Putamen (tissue), 1 donor: ENCODE results near the gene ZNF212.
"Not testable (repeated sequence)": the region's sequence is repeated elsewhere in the genome, so short reads cannot be mapped to it uniquely, and the experiment has no call there.

Experiments used
- DNase-seq: peaks from one replicate; pipeline ENCODE4 v3.0.0-alpha.2; 2016; ENCODE audit warnings: low spot score

The ZNF212 gene

DNA sequence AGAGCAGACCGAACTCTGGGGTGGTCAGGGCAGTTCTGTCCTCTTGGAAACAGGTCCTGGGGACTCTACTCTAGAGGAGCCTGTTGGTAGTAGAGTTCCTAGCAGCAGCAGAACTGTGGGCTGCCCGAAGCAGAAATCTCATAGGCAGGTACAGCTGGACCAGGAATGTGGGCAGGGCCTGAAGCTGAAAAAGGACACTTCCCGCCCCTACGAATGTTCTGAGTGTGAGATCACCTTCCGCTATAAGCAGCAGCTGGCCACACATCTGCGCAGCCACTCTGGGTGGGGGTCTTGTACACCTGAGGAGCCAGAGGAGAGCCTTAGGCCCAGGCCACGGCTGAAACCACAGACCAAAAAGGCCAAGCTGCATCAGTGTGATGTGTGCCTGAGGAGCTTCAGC is 14.2 kb downstream of the ZNF212 start:
- no peak for DNase-seq

DNA sequence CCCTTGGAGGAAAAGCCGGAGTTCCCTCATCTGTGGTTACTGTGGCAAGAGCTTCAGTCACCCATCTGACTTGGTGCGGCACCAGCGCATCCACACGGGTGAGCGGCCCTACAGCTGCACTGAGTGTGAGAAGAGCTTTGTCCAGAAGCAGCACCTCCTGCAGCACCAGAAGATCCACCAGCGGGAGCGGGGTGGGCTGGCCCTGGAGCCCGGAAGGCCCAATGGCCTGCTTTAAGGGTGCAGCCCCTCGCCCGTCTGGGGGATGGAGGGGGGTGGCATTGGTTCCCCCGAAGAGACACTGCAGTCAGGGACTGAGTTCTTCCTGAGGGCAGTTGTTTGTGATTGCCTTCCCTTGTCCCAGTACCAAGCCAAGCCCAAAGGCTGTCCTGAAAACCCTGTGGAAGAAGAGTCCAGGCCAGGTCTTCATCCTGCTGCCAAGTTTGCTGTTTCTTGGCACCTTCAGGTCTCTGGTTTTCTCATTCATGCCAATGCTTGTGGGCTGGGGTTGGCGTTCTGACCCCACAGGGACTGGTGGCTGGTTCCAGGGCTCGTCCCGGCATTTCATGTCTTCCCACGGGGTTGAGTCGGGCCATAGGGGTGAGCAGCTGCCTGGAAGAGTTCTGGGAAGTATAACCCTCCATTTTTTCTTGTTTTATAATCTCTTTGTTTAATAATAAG is 14.9 kb downstream of the ZNF212 start:
- DNase-seq = no peak

DNA sequence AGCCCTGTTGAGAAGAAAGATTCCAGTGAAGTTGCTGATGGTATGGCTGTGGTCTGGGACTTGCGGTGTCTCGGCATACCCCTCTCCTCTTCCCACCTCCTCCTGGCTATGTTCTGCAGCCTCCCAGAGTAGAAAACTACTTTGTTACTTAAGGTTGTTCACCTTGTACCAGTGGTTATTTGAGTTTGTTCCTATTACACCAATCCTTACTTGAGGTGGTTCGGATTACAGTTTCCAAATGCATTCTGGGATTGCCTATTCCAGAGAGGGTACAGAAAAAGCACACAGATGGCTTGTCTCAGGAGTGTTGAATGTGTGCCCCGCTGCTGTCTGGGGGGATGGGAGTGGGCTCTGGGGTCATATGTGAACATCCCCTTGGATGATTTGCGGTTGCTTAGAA is 15.7 kb downstream of the ZNF212 start:
- DNase-seq = no peak

DNA sequence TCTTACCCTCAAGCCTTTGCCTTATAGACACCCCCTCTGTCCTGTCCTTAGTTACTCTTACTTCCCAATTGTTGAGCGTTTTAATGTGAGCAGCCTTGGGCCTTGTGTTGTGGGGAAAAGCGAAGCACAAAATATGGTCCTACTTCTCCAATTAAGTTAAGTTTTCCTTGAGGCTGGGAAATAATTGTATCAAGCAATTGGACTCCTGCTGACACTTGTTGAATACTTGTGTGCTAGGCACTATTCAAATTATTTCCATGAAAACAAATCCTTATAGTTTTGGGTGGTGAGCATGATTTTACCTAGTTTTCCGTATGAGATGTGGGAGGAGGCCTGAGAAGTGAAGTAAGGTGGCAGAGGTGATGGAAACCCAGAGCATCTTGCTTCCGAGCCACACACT is 17.1 kb downstream of the ZNF212 start:
- no peak for DNase-seq

DNA sequence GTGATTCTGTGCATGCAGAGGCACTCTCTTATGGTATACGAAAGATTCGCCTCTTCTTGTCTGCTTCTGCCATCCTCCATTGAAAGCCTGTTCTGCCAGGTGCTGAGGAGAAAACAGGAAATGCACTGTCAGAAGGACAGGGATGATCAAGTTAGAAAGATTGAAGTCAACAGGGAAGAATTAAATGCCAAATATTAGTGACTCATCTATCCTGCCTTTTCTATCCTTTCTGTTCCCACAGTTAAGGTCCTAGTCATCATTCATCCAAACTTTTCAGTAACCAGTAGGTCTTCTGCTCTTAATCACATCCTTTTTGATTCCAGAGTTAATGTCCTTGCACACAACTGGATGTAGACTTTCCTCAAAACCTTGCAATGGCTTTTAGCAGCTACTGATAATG is 17.7 kb downstream of the ZNF212 start:
- DNase-seq = no peak

- DNase-seq = peak; percentile 22
Observed at GRCh38 chr7:149261316-149261828, 21.9 kb downstream of the ZNF212 start.

- DNase-seq = peak; percentile 90
Observed at GRCh38 chr7:149261829-149262617, 22.6 kb downstream of the ZNF212 start, which contains the start of gene ZNF783. Gene ZNF783 (plus strand): TSS chr7:149262196. CDS start chr7:149262334, 138 bp downstream.

GRCh38 chr7:149266451-149266850 is 27.0 kb downstream of the ZNF212 start:
- no peak for DNase-seq

GRCh38 chr7:149267733-149268132 is 28.3 kb downstream of the ZNF212 start:
- no peak for DNase-seq

- not testable (repeated sequence) for DNase-seq
Observed at GRCh38 chr7:149274424-149274823, 35.0 kb downstream of the ZNF212 start.

- no peak for DNase-seq
Observed at GRCh38 chr7:149277871-149278270, 38.4 kb downstream of the ZNF212 start.

- no peak for DNase-seq
Observed at GRCh38 chr7:149278396-149278795, 38.9 kb downstream of the ZNF212 start.

- no peak for DNase-seq
Observed at GRCh38 chr7:149279111-149279743, 39.8 kb downstream of the ZNF212 start.

- DNase-seq = no peak
Observed at GRCh38 chr7:149280151-149280550, 40.7 kb downstream of the ZNF212 start.

GRCh38 chr7:149280661-149281507 is 41.4 kb downstream of the ZNF212 start:
- no peak for DNase-seq

- no peak for DNase-seq
Observed at GRCh38 chr7:149281508-149282330, 42.3 kb downstream of the ZNF212 start.

GRCh38 chr7:149282331-149282655 is 42.8 kb downstream of the ZNF212 start:
- DNase-seq = no peak

GRCh38 chr7:149283321-149283720 is 43.9 kb downstream of the ZNF212 start:
- DNase-seq = no peak

- DNase-seq = no peak
Observed at GRCh38 chr7:149284343-149284742, 44.9 kb downstream of the ZNF212 start.

DNA sequence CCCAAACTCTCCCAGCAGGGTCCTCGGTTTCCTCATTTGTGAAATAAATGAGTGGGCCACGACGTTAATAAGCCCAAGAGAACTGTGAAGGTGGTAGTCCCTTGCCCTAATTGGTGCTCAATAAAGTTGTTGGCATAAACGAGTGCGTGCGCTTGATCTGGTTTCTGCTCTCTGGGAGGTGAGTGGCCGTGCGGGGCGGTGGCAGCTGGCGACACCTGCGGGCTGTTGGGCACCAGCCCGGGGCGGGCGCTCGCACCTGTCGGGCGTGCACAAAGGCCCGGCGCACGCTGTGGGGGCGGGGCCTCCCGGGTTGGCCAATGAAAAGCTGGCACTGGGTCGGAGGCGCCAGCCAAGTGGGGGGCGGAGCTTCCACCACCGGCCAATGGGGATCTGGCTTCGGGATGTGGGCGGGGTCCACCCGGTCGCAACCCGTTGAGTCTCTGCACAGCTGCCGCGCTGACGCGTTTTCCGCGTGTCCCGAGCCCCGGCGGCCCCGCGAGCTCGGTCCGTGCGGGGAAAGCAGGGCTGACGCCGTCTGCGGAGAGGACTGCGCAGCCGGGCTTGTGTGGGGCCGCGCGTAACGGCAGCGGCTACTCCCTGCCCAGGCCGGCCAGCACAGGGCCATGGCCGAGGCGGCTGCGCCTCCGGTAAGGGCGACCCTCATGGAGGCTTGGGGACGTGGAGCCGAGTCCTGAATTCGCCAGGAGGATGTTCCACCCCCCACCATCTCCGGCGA is 45.6 kb downstream of the ZNF212 start:
- DNase-seq = peak; percentile 89
